Adrenal gland (tissue), 5 donors: ENCODE results near the gene FAM163B.
A peak's percentile ranks its signal among the peaks of the same experiment; 100 is the strongest.

ENCODE experiments used
- POLR2A ChIP-seq, 2 donors: fragments of 450-650 bp; IDR thresholded peaks; one replicate each; pipeline ENCODE4 v1.6.1; 2017; ENCODE audit warnings: antibody characterized with exemption in 2 of 2, mild to moderate bottlenecking in 2 of 2, moderate library complexity in 1 of 2
- TF ChIP-seq, protein P1 (sequence below), 6 experiments: fragments of 450-650 bp in 4 of 6; fragments of 200-600 bp in 2 of 6; sonication (generic) in 1 of 6; IDR thresholded peaks; 1 replicate in 5 of 6; 2 replicates in 1 of 6; pipeline versions ENCODE4 v1.5.1 to v1.8.0; 2016 to 2021; ENCODE audit warnings: antibody characterized with exemption in 6 of 6, mild to moderate bottlenecking in 2 of 6, moderate library complexity in 1 of 6
- donor health status: DM: no; HTN: no; CAD: no.

DNA sequence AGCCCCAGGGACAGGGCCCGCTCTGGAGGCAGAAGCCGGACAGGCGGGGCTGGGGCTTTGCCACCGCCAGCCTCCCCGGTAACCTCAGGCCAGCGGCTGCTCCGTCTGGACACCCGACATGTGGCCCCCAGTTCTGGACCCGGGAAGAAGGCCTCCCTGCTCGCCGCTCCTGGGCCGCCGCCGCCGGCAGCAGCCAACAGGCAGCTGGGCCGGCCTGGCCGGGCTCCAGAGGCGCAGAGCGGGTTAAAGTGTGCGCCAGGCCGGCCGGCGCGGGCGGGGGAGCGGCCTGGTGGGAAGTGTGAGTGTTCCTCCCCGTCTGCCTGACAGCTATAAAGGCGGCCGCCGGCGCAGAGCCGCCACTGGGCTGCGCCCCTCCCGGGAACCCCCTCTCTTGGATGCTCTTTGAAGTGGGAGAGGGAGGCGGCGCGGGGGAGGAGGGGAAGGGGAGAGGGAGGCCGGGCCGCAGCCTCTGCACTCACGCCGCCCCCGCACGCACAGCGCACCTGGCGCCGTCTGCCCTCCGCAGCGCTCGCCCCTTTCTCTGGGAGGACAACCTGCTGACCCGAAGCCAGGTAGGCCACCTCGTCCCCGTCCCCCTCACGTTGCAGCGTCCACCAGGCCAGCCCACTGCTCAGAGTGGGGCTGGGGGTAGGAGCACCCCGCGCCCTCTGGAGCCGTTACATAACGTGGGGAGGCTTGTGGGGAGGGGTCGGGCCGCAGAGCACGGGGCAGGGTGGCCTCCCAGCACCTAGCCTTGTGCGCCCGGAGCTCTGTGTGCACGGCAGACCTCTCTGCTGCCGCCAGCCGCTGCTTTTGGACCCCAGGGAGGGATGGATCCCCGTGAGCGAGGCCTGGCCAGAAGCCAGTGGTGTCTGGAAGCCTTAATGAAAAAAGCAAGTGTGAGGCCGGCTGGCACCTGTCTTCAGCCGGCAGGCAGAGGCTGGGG, 74.6 kb downstream of the FAM163B start, which contains the start of gene ADAMTSL2:
- TF ChIP-seq, protein P1, sequence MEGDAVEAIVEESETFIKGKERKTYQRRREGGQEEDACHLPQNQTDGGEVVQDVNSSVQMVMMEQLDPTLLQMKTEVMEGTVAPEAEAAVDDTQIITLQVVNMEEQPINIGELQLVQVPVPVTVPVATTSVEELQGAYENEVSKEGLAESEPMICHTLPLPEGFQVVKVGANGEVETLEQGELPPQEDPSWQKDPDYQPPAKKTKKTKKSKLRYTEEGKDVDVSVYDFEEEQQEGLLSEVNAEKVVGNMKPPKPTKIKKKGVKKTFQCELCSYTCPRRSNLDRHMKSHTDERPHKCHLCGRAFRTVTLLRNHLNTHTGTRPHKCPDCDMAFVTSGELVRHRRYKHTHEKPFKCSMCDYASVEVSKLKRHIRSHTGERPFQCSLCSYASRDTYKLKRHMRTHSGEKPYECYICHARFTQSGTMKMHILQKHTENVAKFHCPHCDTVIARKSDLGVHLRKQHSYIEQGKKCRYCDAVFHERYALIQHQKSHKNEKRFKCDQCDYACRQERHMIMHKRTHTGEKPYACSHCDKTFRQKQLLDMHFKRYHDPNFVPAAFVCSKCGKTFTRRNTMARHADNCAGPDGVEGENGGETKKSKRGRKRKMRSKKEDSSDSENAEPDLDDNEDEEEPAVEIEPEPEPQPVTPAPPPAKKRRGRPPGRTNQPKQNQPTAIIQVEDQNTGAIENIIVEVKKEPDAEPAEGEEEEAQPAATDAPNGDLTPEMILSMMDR (IDR thresholded peaks at IDR 0.05) = no peak
- peak in 1 of 2 donors; percentile 14 for TF ChIP-seq POLR2A (IDR thresholded peaks at IDR 0.05)
